Upper lobe of left lung (tissue), 6 donors: ENCODE results near the gene NDFIP2. TPM values are rescaled to one million over a fixed set of nuclear protein-coding genes. Genes with fewer than 3 reads are reported as not detected.
A peak's percentile ranks its signal among the peaks of the same experiment; 100 is the strongest.

ENCODE experiments used
- ATAC-seq, 2 donors: fragments of 200-7000 bp; cut with Tn5 transposase; one replicate each; pipeline ENCODE4 v1.9.1; 2022; ENCODE audit warnings: mild to moderate bottlenecking in 2 of 2, moderate library complexity in 2 of 2; ENCODE audit not compliant: low FRiP score in 2 of 2
- DNase-seq, 2 donors: peaks; one replicate each; pipeline ENCODE4 v3.0.0-alpha.2; 2019 to 2020
- H3K27ac ChIP-seq, 4 donors: fragments of 200-600 bp; sonication (generic); one replicate each; pipeline ENCODE4 v1.5.1; 2016 to 2019
- H3K27me3 ChIP-seq, 4 donors: fragments of 200-600 bp; sonication (generic); one replicate each; pipeline ENCODE4 v1.5.1; 2017 to 2019
- H3K36me3 ChIP-seq, 4 donors: fragments of 200-600 bp; sonication (generic); one replicate each; pipeline ENCODE4 v1.5.1; 2016 to 2019
- H3K4me1 ChIP-seq, 4 donors: fragments of 200-600 bp; sonication (generic); one replicate each; pipeline ENCODE4 v1.5.1; 2018 to 2019
- H3K4me3 ChIP-seq, 4 donors: fragments of 200-600 bp; sonication (generic); one replicate each; pipeline ENCODE4 v1.5.1; 2017 to 2019; ENCODE audit warnings: mild to moderate bottlenecking in 2 of 4, moderate library complexity in 1 of 4
- H3K9me3 ChIP-seq, 4 donors: fragments of 200-600 bp; sonication (generic); one replicate each; pipeline ENCODE4 v1.5.1; 2018 to 2019
- EP300 ChIP-seq, 4 donors: sonication (generic); formaldehyde crosslinking; IDR thresholded peaks; one replicate each; pipeline ENCODE4 v1.5.1; 2017; ENCODE audit warnings: antibody characterized with exemption in 4 of 4, control low read depth in 2 of 4
- POLR2A ChIP-seq, 4 donors: fragments of 450-650 bp; IDR thresholded peaks; one replicate each; pipeline ENCODE4 v1.5.1; 2016 to 2017; ENCODE audit warnings: antibody characterized with exemption in 4 of 4, mild to moderate bottlenecking in 2 of 4
- POLR2AphosphoS5 ChIP-seq, 2 donors: sonication (generic); formaldehyde crosslinking; IDR thresholded peaks; one replicate each; pipeline ENCODE4 v1.5.1; 2017; ENCODE audit warnings: antibody characterized with exemption in 2 of 2
- WGBS, 2 donors: methylation state at CpG; one replicate each; pipeline ENCODE4 v1.1.5; 2017 to 2018; 5-methylcytosine and 5-hydroxymethylcytosine counted together
- total RNA-seq, 6 donors: library from RNA; depleted of rRNA in 4 of 6; stranded (reverse); fragments of >200 nt in 4 of 6; gene quantifications; one replicate each; pipeline versions ENCODE4 v1.1.0 to v1.2.1, GENCODE V29; 2016 to 2021
- TF ChIP-seq, protein P1 (sequence below), 6 experiments: fragments of 450-650 bp in 4 of 6; fragments of 200-600 bp in 2 of 6; sonication (generic) in 2 of 6; IDR thresholded peaks; one replicate each; pipeline ENCODE4 v1.5.1; 2016 to 2019; ENCODE audit warnings: antibody characterized with exemption in 6 of 6
- donor health status: DM: no; HTN: no; CAD: no; lungs with moderate emphysema.
- donor health status: DM: no; HTN: yes; CAD: no; lungs with severe emphysema.

NDFIP2 gene
- total RNA-seq, 6 donors from 2014 or later, result 8.4 to 37.2 (median 26.2) TPM

GRCh38 chr13:79528759-79529191 lies 47.8 kb downstream of the NDFIP2 start:
- Histone ChIP-seq H3K36me3 (peaks cover 0 to 6% (median 0%) of the 10 kb centered on the region in 4 donors), H3K27ac (no peak overlapping the region), H3K9me3 (no peaks in the 10 kb centered on the region), H3K4me3 (no peak overlapping the region), H3K27me3 (no peaks in the 10 kb centered on the region), H3K4me1 (peaks cover 0 to 10% (median 4%) of the 10 kb centered on the region in 4 donors)
- WGBS, 2 donors, result 89 to 93% methylated on average over 2 of the region's 2 CpGs
- TF ChIP-seq POLR2AphosphoS5 (IDR thresholded peaks at IDR 0.05) (no peak), EP300 (IDR thresholded peaks at IDR 0.05) (no peak)
- ATAC-seq (no peak), DNase-seq (no peak)

GRCh38 chr13:79529817-79530216 lies 48.9 kb downstream of the NDFIP2 start:
- peaks cover 0 to 10% (median 4%) of the 10 kb centered on the region in 4 donors for H3K4me1 ChIP-seq
- no peaks in the 10 kb centered on the region for H3K27me3 ChIP-seq
- WGBS, 2 donors, result 92 to 96% methylated on average over 4 of the region's 4 CpGs
- no peaks in the 10 kb centered on the region for H3K36me3 ChIP-seq
- ATAC-seq (no peak), DNase-seq (no peak)
- no peak overlapping the region for H3K27ac ChIP-seq
- H3K4me3 ChIP-seq, result no peak overlapping the region
- TF ChIP-seq POLR2A (IDR thresholded peaks at IDR 0.05), result no peak
- TF ChIP-seq EP300 (IDR thresholded peaks at IDR 0.05), result no peak
- no peak for TF ChIP-seq POLR2AphosphoS5 (IDR thresholded peaks at IDR 0.05)
- TF ChIP-seq, protein P1, sequence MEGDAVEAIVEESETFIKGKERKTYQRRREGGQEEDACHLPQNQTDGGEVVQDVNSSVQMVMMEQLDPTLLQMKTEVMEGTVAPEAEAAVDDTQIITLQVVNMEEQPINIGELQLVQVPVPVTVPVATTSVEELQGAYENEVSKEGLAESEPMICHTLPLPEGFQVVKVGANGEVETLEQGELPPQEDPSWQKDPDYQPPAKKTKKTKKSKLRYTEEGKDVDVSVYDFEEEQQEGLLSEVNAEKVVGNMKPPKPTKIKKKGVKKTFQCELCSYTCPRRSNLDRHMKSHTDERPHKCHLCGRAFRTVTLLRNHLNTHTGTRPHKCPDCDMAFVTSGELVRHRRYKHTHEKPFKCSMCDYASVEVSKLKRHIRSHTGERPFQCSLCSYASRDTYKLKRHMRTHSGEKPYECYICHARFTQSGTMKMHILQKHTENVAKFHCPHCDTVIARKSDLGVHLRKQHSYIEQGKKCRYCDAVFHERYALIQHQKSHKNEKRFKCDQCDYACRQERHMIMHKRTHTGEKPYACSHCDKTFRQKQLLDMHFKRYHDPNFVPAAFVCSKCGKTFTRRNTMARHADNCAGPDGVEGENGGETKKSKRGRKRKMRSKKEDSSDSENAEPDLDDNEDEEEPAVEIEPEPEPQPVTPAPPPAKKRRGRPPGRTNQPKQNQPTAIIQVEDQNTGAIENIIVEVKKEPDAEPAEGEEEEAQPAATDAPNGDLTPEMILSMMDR (IDR thresholded peaks at IDR 0.05), result no peak
- no peaks in the 10 kb centered on the region for H3K9me3 ChIP-seq

DNA sequence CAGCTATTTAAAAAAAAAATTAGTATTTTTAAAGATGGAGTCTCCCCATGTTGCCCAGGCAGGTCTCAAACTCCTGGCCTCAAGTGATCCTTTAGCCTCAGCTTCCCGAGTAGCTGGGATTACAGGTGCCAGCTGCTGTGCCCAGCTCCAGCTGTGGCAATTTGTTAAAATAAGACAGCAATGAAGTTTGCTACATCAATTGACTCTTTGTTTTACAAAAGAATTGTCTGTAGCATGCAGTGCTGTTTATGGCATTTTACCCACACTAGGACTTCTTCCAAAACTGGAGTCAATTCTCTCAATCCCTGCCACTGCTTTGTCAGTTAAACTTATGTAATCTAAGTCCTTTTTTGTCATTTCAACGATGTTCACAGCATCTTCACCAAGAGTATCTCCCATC lies 49.3 kb downstream of the NDFIP2 start:
- H3K4me3 ChIP-seq, result no peak overlapping the region
- 81 to 90% methylated on average over 2 of the region's 2 CpGs for WGBS, 2 donors
- H3K27ac ChIP-seq, result no peak overlapping the region
- no peak for ATAC-seq
- H3K36me3 ChIP-seq, result no peaks in the 10 kb centered on the region
- H3K27me3 ChIP-seq, result no peaks in the 10 kb centered on the region
- DNase-seq, result no peak
- peaks cover 0 to 5% (median 1%) of the 10 kb centered on the region in 4 donors for H3K4me1 ChIP-seq
- no peak for TF ChIP-seq POLR2A (IDR thresholded peaks at IDR 0.05)
- TF ChIP-seq POLR2AphosphoS5 (IDR thresholded peaks at IDR 0.05), result no peak
- TF ChIP-seq, protein P1 (IDR thresholded peaks at IDR 0.05), result no peak
- no peaks in the 10 kb centered on the region for H3K9me3 ChIP-seq

GRCh38 chr13:79531542-79532254 lies 50.7 kb downstream of the NDFIP2 start:
- no peaks in the 10 kb centered on the region for H3K36me3 ChIP-seq
- 84 to 90% methylated on average over 7 of the region's 7 CpGs for WGBS, 2 donors

GRCh38 chr13:79532576-79532975 lies 51.6 kb downstream of the NDFIP2 start:
- no peak for DNase-seq
- H3K4me1 ChIP-seq, result peaks cover 0 to 3% (median 0%) of the 10 kb centered on the region in 4 donors
- H3K9me3 ChIP-seq, result no peaks in the 10 kb centered on the region
- no peak for ATAC-seq
- TF ChIP-seq POLR2A (IDR thresholded peaks at IDR 0.05), result no peak
- TF ChIP-seq, protein P1 (IDR thresholded peaks at IDR 0.05), result no peak
- no peak for TF ChIP-seq POLR2AphosphoS5 (IDR thresholded peaks at IDR 0.05)
- no peak for TF ChIP-seq EP300 (IDR thresholded peaks at IDR 0.05)
- H3K27ac ChIP-seq, result no peak overlapping the region
- H3K4me3 ChIP-seq, result no peak overlapping the region
- H3K27me3 ChIP-seq, result no peaks in the 10 kb centered on the region
- H3K36me3 ChIP-seq, result no peaks in the 10 kb centered on the region
- 54 to 58% methylated on average over 2 of the region's 2 CpGs for WGBS, 2 donors

More at GRCh38 chr13:79531542-79532254, 50.7 kb downstream of the NDFIP2 start:
- DNase-seq (no peak), ATAC-seq (no peak)
- TF ChIP-seq, protein P1 (IDR thresholded peaks at IDR 0.05), result no peak
- TF ChIP-seq EP300 (IDR thresholded peaks at IDR 0.05), result no peak
- no peak for TF ChIP-seq POLR2A (IDR thresholded peaks at IDR 0.05)
- no peak for TF ChIP-seq POLR2AphosphoS5 (IDR thresholded peaks at IDR 0.05)
- Histone ChIP-seq H3K27me3 (no peaks in the 10 kb centered on the region), H3K4me3 (no peak overlapping the region), H3K4me1 (peaks cover 0 to 3% (median 0%) of the 10 kb centered on the region in 4 donors), H3K9me3 (no peaks in the 10 kb centered on the region), H3K27ac (peak overlapping the region in 1 of 4 donors; percentile 23)
